Suprapubic skin (tissue), 4 donors: ENCODE measurements around the gene GJC1. TPM values are rescaled to one million over a fixed set of nuclear protein-coding genes. Genes with fewer than 3 reads are reported as not detected.

Experiments
- DNase-seq, 2 donors: peaks; one replicate each; pipeline ENCODE4 v3.0.0-alpha.2; 2019; ENCODE audit warnings: low spot score in 2 of 2
- H3K27ac ChIP-seq: fragments of 200-600 bp; sonication (generic); one replicate; pipeline ENCODE4 v1.5.1; 2019
- H3K27me3 ChIP-seq: fragments of 200-600 bp; sonication (generic); one replicate; pipeline ENCODE4 v1.5.1; 2019
- H3K36me3 ChIP-seq: fragments of 200-600 bp; sonication (generic); one replicate; pipeline ENCODE4 v1.5.1; 2019
- H3K4me1 ChIP-seq: fragments of 200-600 bp; sonication (generic); one replicate; pipeline ENCODE4 v1.5.1; 2019
- H3K4me3 ChIP-seq: fragments of 200-600 bp; sonication (generic); one replicate; pipeline ENCODE4 v1.5.1; 2019; ENCODE audit warnings: mild to moderate bottlenecking
- H3K9me3 ChIP-seq: fragments of 200-600 bp; sonication (generic); one replicate; pipeline ENCODE4 v1.5.1; 2019
- EP300 ChIP-seq: sonication (generic); formaldehyde crosslinking; IDR thresholded peaks from one replicate; pipeline ENCODE4 v1.6.1; 2017; ENCODE audit warnings: antibody characterized with exemption
- POLR2A ChIP-seq, 2 donors: fragments of 450-650 bp; IDR thresholded peaks; one replicate each; pipeline ENCODE4 v1.6.1; 2017; ENCODE audit warnings: antibody characterized with exemption in 2 of 2, mild to moderate bottlenecking in 2 of 2, moderate library complexity in 2 of 2
- POLR2AphosphoS5 ChIP-seq, 3 donors: sonication (generic); formaldehyde crosslinking; IDR thresholded peaks; one replicate each; pipeline ENCODE4 v1.6.1; 2017; ENCODE audit warnings: antibody characterized with exemption in 3 of 3
- WGBS: methylation state at CpG from one replicate; pipeline ENCODE4 v1.1.5; 2018; 5-methylcytosine and 5-hydroxymethylcytosine counted together
- total RNA-seq, 4 donors: library from RNA; depleted of rRNA; stranded (reverse); fragments of >200 nt; gene quantifications; one replicate each; pipeline ENCODE4 v1.1.0, GENCODE V29; 2016
- TF ChIP-seq, protein P1 (sequence below), 2 donors: fragments of 200-600 bp in 1 of 2; fragments of 450-650 bp in 1 of 2; sonication (generic) in 1 of 2; IDR thresholded peaks; one replicate each; pipeline ENCODE4 v1.5.1; 2016 to 2019; ENCODE audit warnings: antibody characterized with exemption in 2 of 2, mild to moderate bottlenecking in 1 of 2, moderate library complexity in 1 of 2

The GJC1 gene
- total RNA-seq, 4 donors from 2014 or later, result 1.1 to 7.8 (median 1.9) TPM

DNA sequence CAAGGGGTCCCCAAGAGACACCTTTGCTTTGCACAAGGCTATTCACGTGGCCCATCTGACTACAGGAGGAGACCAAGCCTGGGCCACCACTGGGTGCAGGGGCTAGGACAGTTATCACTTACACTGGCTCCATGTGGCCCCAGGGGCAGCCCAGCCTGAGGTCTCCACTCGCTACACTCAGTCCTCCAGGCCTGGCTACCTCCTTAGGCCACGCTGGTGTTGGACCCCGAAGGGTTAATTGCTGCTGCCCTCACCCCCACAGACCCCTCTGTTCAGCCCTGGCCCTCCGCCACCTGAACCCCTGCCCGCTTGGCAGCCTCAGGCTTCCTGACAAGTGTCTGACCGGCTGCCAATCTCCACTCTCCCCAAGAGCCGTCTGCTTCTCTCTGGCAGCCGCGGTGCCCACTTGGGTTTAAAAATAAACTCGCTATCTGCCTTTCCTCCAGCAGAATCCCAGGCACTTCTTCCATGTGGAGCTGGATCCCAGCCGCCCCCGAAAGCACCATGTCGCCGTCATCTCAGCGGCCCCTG, 43.5 kb downstream of the GJC1 start:
- Histone ChIP-seq H3K27me3 (peaks cover 12% of the 10 kb centered on the region), H3K4me3 (no peak overlapping the region), H3K36me3 (no peaks in the 10 kb centered on the region), H3K9me3 (no peaks in the 10 kb centered on the region), H3K4me1 (no peaks in the 10 kb centered on the region), H3K27ac (no peak overlapping the region)
- TF ChIP-seq EP300 (no peak), POLR2AphosphoS5 (IDR thresholded peaks at IDR 0.05) (no peak), POLR2A (IDR thresholded peaks at IDR 0.05) (no peak)
- TF ChIP-seq, protein P1, sequence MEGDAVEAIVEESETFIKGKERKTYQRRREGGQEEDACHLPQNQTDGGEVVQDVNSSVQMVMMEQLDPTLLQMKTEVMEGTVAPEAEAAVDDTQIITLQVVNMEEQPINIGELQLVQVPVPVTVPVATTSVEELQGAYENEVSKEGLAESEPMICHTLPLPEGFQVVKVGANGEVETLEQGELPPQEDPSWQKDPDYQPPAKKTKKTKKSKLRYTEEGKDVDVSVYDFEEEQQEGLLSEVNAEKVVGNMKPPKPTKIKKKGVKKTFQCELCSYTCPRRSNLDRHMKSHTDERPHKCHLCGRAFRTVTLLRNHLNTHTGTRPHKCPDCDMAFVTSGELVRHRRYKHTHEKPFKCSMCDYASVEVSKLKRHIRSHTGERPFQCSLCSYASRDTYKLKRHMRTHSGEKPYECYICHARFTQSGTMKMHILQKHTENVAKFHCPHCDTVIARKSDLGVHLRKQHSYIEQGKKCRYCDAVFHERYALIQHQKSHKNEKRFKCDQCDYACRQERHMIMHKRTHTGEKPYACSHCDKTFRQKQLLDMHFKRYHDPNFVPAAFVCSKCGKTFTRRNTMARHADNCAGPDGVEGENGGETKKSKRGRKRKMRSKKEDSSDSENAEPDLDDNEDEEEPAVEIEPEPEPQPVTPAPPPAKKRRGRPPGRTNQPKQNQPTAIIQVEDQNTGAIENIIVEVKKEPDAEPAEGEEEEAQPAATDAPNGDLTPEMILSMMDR (IDR thresholded peaks at IDR 0.05), result no peak
- 49% methylated on average over 15 of the region's 16 CpGs for WGBS
- peak in 1 of 2 donors; percentile 59 for DNase-seq

DNA sequence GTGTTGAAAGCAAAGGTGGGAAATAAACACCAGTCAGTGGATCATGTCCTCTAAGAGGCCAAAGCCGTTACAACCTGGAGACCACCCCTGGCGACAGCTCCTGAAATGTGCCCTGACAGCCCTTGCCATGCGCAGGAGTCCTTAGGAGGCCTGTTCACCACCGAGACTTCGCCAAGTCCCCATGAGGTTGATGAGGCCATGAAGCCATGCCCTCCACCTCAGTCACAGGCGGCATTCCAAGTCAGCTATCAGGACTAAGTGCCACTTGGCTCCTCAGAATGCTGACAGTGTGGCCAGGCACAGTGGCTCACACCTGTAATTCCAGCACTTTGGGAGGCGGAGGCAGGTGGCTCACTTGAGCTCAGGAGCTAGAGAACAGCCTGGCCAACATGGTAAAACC, 44.2 kb downstream of the GJC1 start:
- WGBS, result 96% methylated on average over 4 of the region's 7 CpGs
- no peaks in the 10 kb centered on the region for H3K9me3 ChIP-seq

DNA sequence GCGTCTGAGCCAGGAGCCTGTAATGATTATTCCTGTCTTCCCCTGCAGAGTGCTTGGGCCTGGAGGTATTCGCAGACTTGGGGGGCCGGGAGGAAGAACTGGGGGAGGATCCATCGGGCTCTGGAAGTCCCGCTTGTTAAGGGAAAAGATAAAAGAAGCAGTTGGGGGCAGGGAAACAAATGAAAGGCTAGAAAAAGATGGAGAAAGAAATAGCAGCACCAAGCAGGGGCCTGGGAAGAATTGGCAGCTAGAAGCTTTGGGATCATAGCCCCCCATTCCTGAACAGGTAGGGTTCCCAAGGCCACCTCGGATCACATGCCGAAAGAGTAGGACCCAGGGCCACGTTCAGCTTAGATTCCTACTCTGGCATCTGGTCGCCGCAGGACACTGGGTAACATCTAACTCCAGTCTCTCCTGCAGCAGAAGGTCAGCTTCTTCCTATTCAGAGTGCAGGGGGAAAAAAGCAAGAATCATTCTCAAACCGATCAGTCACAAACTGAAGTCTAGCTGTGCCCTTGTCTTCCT, 47.7 kb downstream of the GJC1 start:
- 65% methylated on average over 11 of the region's 11 CpGs for WGBS
- peaks cover 6% of the 10 kb centered on the region for H3K4me1 ChIP-seq
- no peak overlapping the region for H3K27ac ChIP-seq

More for the DNA sequence above, 44.2 kb downstream of the GJC1 start:
- Histone ChIP-seq H3K4me3 (no peak overlapping the region), H3K27me3 (peaks cover 13% of the 10 kb centered on the region), H3K4me1 (no peaks in the 10 kb centered on the region), H3K27ac (no peak overlapping the region), H3K36me3 (no peaks in the 10 kb centered on the region)
- DNase-seq, result peak in 1 of 2 donors; percentile 35
- TF ChIP-seq POLR2A (IDR thresholded peaks at IDR 0.05) (no peak), POLR2AphosphoS5 (IDR thresholded peaks at IDR 0.05) (no peak), EP300 (no peak)
- TF ChIP-seq, protein P1 (IDR thresholded peaks at IDR 0.05), result no peak

DNA sequence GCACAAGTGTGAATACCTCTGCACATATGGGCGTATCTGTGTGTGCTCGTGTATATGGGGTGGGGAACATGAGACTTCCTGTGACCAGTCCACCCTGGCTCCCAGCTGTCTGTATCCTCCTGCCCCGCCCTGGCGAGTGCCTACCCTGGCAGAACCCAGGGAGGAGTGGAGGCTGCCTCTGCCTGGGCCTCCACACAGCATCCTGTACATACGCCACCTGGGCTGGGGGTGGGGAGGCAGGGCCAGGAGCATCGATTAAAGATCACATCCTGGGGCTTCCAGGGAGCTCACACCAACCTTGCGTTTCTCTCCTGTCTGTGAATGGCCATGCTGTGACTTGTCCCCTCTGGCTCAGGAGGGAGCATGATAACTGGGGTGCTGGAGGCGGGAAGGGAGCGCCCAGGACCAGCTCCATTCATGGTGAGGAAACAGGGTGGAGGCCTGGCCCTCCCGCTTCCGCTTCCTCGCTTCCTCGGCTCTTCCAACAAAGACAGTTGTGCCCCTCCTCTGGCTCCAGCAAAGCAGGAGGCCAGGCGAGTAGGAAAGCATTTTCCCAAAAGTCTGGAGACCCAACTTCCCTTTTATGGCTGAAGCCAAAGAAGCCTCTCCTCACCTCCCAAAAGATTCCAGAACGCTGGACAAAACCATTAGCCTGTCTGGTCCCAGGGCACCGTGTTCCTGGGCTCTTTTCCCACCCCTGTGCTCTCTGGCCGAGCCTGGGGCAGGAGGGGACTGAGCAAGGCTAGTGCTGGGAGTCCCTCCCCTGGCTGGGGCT, 48.3 kb downstream of the GJC1 start:
- DNase-seq, result peak in 1 of 2 donors; percentile 46
- Histone ChIP-seq H3K4me1 (peaks cover 6% of the 10 kb centered on the region), H3K27me3 (peaks cover 10% of the 10 kb centered on the region), H3K27ac (peak overlapping the region; percentile 18), H3K4me3 (no peak overlapping the region), H3K9me3 (no peaks in the 10 kb centered on the region), H3K36me3 (no peaks in the 10 kb centered on the region)
- WGBS, result 52% methylated on average over 16 of the region's 17 CpGs
- TF ChIP-seq, protein P1 (IDR thresholded peaks at IDR 0.05), result no peak
- no peak for TF ChIP-seq EP300
- TF ChIP-seq POLR2AphosphoS5 (IDR thresholded peaks at IDR 0.05), result no peak
- no peak for TF ChIP-seq POLR2A (IDR thresholded peaks at IDR 0.05)

More for the DNA sequence above, 47.7 kb downstream of the GJC1 start:
- TF ChIP-seq POLR2A (IDR thresholded peaks at IDR 0.05), result no peak
- TF ChIP-seq POLR2AphosphoS5 (IDR thresholded peaks at IDR 0.05), result no peak
- TF ChIP-seq, protein P1 (IDR thresholded peaks at IDR 0.05), result no peak
- no peak for TF ChIP-seq EP300
- Histone ChIP-seq H3K27me3 (peaks cover 13% of the 10 kb centered on the region), H3K4me3 (no peak overlapping the region), H3K9me3 (no peaks in the 10 kb centered on the region), H3K36me3 (no peaks in the 10 kb centered on the region)
- peak in 1 of 2 donors; percentile 28 for DNase-seq

DNA sequence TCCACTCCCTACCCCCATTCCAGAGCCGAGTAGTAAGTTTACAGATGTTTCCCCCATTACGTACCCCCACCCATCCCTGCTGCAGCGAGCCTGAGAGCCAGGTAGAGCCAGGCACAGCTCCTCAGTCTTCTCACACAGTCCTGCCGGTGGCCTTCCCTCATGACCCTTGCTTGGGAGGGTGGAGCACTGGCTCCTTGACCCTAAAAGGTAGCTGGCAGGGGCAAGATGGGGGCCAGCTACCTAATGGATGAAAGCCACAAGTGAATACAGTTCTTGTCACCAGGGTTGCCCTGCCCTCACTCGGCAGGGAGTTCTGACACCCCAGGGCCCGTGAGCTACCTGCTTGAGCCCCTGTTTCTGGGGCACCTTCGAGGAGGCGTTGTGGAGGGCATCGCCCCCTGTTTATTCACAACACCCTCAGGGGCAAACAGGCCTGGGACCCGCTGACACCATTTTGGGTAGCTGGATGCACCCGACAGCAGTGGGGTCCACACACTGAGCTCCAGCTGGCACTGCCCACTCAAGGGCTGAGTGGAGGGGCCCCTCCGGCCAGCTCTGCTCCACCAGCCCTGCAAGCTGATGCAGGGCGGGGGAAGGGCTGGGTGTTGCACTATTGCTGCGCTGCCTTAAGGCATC, 49.1 kb downstream of the GJC1 start:
- no peaks in the 10 kb centered on the region for H3K36me3 ChIP-seq
- no peak overlapping the region for H3K27ac ChIP-seq
- peaks cover 12% of the 10 kb centered on the region for H3K4me1 ChIP-seq
- H3K9me3 ChIP-seq, result no peaks in the 10 kb centered on the region
- H3K4me3 ChIP-seq, result no peak overlapping the region
- TF ChIP-seq EP300, result no peak
- TF ChIP-seq, protein P1 (IDR thresholded peaks at IDR 0.05), result no peak
- H3K27me3 ChIP-seq, result peaks cover 10% of the 10 kb centered on the region
- no peak for DNase-seq
- 97% methylated on average over 10 of the region's 14 CpGs for WGBS
